OCI-M2 (cell line): ENCODE measurements around the gene LDB3.
"Not testable (repeated sequence)": the region's sequence is repeated elsewhere in the genome, so short reads cannot be mapped to it uniquely, and the experiment has no call there.

ENCODE experiments used
- DNase-seq: peaks from one replicate; lab custom pipeline; 2025; ENCODE audit not compliant: unreplicated experiment; lab: John Stamatoyannopoulos, UW

Gene LDB3

GRCh38 chr10:86668297-86669165, at the start of gene LDB3:
LDB3 (plus strand) TSS chr10:86668511; CDS start chr10:86668692, 181 bp downstream.
- DNase-seq = no peak

DNA sequence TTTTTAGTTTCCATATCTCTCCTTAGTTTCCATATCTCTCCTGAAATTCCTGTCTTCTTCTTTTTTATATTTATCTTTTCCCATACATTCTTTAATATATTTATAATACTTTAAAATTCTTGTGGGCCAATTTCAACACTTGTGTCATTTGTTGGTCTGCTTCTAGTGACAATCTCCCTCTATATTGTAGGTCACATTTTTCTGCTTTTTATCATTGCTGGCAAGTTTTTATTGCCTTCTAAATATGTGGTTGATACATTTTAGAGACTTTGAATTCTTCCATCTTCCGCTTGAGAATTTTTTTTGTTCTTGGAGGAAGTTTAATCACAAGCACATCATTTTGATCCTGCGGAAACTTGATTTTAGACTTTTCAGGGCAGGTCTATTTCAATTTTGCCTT, 40.0 kb upstream of the LDB3 start:
- DNase-seq = no peak

DNA sequence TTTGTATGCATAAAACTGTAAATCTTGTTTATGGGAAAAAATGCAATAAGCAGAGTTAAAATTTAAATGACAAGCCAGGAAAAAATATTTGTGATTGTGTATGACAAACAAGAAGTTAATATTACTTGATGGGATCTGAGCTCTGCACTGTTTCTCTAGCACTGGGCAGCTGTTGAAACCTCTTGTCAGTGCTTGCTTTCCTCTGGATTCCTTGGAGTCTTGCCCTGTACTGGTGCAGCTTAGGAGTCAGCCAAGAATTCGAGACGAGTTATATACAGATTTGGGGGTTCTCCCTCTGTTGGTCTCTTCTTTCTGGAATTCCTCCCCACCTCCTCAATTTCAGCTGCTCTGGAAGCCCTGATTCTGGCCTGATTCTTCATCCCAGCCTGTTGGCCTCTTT, 38.2 kb upstream of the LDB3 start:
- no peak for DNase-seq

- DNase-seq = no peak
These were observed 36.1 kb upstream of the LDB3 start for GRCh38 chr10:86632009-86632800.

- no peak for DNase-seq
These were observed 35.4 kb upstream of the LDB3 start for GRCh38 chr10:86632951-86633350.

- no peak for DNase-seq
These were observed 32.9 kb upstream of the LDB3 start for GRCh38 chr10:86635402-86635801.

DNA sequence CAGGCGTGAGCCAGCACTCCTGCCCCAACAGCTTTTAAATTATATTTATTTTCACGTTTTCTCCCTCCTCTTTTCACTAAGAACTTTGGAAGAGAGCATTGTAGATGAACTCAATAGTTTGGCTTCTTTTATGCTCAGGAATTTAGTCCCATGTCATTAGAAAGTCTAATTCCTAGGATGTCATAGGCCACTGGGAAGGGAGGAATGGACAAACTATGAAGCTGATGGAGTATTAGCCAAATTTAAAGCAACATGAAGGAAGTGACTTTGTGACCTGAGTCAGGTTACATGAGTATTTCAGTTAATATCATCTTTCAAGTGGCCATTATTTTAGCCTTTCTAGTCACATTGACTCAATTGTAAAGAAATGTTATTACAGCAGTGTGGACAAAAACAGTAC, 32.0 kb upstream of the LDB3 start:
- DNase-seq = no peak

DNA sequence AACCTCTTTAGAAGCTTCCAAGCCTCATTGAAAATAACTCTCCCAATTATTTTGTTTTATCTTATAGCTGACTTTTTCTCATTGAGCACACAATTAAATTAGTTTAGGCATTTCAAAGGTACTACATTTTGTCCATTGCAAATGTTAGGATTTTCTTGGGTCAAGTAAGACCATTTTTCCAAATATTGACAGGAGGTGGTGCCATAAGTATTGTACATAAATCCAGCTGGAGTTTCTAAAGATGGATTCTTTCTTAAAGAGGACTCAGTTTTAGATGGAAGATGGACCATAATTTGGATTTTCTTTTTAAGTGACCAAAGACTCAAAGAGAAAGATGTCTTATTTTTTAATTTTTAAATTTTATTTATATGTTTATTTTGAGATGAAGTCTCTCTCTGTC, 26.3 kb upstream of the LDB3 start:
- no peak for DNase-seq

DNA sequence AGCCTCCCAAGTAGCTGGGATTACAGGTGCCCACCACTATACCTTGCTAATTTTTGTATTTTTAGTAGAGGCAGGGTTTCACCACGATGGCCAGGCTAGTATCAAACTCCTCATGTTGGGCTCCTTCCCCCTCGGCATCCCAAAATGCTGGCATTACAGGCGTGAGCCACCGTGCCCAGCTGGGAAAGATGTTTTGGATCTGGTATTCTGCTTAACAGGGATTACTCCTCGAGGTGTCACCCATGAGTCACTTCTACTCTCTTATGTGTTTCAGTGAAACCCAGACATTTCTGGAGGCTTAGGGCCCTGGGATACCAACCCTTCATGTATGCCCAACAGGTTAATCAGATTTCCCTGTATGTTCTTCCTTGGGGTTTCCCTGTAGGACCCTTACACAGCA, 25.8 kb upstream of the LDB3 start:
- no peak for DNase-seq

DNA sequence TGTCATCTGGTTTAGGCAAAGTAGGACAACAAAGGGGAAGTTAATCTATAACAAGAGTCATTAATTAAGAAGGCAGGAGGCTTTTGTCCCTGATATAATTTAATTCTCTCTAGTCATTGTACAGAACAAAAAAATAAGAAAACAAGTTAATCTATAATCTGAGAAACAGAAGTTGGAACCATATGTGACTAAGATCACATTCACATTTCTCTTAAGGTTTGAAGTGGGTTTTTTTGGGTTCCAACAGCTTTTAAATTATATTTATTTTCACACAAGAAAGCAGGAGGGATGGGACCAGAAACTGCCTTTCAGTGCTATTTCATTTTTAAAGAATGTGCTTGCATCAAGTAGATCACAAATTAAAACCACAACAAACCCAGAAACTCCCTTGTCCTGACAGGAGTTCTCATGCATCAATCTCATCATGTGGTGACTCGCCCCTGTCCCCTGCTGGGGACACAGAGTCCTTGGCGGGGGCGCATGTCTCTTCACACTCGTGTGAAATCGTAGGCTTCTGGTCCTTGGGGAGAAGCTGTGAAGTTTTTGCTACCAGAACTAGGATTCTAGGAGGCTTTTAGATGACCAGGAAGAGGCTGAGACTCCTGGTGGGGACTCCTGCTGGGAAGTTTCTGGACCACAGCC, 24.0 kb upstream of the LDB3 start:
- no peak for DNase-seq

DNA sequence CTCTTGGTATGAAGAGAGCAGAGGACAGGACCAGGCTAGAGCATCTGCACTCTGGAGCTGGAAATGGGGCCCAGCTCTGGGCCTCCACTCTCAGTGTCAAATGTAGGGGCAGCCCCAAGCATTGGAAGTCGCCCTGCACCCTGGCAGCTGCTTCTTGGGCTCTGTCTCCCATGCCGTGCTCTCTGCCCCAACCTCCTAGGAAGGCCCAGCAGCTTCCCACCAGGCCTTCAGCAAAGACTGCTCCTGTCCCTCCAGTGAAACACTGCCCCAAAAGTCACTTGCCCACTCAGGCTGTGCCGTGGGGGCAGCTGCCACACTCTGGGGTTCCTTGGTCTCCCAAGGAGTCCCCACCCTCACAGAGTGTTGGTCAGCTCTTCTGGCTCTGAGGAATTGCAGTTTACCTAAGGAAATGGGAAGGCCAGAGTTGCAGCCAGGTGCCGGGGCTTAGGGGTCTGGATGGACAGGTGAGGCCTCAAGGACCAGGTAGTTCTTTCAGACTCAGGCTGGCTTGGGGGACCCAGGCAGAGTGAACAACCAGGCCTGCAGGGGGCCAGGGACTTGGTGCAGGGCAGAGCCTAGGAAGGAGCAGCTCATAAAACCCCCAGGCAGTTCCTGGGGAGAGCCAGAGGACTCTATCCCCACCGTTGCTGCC, 23.4 kb upstream of the LDB3 start:
- no peak for DNase-seq

GRCh38 chr10:86645621-86646165, 22.6 kb upstream of the LDB3 start:
- DNase-seq = not testable (repeated sequence)

DNA sequence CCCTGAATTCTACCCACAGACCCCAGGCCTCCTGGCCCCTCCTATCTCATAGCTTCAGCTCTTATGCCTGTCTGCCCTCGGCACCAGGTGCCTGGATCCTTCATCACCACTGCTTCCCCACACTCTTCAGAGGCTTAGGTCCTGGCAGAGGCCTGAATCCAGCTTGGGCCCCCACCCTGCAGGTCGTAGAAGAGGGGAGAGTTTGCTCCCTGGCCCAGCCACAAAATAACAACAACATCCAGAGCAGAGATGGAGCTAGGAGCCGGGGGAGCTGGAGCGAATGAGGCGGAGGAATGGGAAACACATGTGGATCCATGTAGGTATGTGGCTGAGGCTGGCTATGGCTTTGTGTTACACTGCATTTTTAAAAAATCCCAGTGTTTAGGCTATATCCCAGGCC, 21.8 kb upstream of the LDB3 start:
- no peak for DNase-seq

GRCh38 chr10:86646933-86647332, 21.4 kb upstream of the LDB3 start:
- DNase-seq = no peak

- no peak for DNase-seq
These were observed 20.3 kb upstream of the LDB3 start for GRCh38 chr10:86647773-86648703.

GRCh38 chr10:86648704-86649427, 19.4 kb upstream of the LDB3 start:
- DNase-seq = no peak

DNA sequence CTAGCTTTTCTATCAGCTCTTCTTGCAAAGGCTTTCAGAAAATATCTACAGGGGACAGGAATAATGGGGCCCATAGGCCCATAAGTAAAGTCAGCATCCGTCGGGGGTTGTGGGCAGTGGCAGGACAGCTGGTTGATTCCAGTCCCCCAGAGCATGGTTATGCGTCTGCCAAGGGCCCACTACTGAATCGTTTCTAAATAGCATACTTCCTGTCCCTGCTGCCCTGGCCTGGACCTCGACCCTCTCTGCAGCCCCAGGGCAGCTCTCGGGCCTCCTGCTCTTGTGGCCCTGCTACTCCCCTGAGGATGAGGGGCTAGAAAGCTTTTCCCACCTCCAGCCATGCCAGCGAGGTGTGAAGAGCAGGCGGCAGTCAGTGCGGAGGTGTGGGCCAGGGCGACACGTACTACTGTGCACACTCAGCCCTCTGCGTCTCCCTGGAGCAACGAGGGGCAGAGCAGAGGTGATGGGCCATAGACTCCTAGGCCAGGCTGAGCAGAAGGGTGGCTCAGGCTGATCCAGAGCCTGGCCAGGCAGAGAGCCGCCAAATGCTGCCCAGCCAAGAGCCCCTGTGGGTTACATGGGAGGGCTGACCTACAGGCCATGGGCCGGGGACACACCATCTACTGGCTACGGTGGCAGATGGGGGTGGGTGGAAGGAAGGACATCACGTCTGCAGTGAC, 18.7 kb upstream of the LDB3 start:
- DNase-seq = no peak

DNA sequence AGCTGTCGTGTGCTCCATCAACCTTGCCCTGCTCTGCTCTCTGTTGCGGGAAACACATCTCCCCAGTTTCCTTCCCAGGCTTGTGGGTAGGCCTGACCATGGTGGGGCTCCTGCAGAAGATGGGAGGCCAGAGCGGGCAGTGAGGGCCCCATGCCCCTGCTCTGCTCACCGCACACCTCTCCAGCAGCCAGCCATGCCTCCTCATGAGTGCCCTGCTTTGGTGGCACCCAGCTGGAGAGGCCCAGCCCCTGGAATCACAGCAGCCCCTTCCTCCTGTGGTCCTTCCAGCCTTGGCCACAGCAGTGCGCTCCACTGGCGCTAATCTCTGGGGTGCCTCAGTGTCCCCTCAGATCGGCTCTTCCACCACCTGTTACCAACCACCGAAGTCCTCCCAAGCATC, 18.2 kb upstream of the LDB3 start:
- no peak for DNase-seq

- DNase-seq = no peak
These were observed 17.3 kb upstream of the LDB3 start for GRCh38 chr10:86651021-86651471.
